Peyer's patch (tissue), 4 donors: ENCODE measurements around the gene DNAL4.

Source experiments
- CTCF ChIP-seq, 6 experiments: fragments of 450-650 bp in 4 of 6; fragments of 200-600 bp in 2 of 6; sonication (generic) in 1 of 6; IDR thresholded peaks; one replicate each; pipeline ENCODE4 v1.5.1; 2017 to 2019; ENCODE audit warnings: antibody characterized with exemption in 6 of 6, mild to moderate bottlenecking in 3 of 6, moderate library complexity in 1 of 6
- POLR2A ChIP-seq, 2 donors: fragments of 450-650 bp; IDR thresholded peaks; one replicate each; pipeline ENCODE4 v1.5.1; 2017; ENCODE audit warnings: antibody characterized with exemption in 2 of 2, mild to moderate bottlenecking in 2 of 2, moderate library complexity in 2 of 2

- TF ChIP-seq CTCF (IDR thresholded peaks at IDR 0.05), result no peak
- TF ChIP-seq POLR2A (IDR thresholded peaks at IDR 0.05), result no peak
Observed at GRCh38 chr22:38782402-38783094, 11.4 kb downstream of the DNAL4 start.
